HG02588 (cell line): ENCODE measurements around the gene STK38.

ENCODE experiments used
- ATAC-seq: cut with Tn5 transposase; IDR thresholded peaks from one replicate; pipeline ENCODE4 v1.9.1; 2021; ENCODE audit warnings: mild to moderate bottlenecking, moderate library complexity; ENCODE audit not compliant: unreplicated experiment

STK38 gene

DNA sequence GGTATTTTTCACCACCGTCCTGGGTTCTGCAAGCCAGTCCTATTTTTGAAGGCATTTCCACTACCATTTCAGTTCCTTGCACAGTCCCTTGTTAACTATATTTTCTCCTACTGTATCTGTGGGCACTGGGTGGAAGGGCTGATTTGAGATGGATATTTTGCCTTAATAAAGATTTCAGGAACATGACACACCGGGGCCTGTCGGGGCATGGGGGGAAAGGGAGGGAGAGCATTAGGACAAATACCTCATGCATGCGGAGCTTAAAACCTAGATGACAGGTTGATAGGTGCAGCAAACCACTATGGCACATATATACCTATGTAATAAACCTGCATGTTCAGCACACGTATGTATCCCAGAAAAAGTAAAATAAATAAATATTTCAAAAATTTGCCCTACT is 22.4 kb downstream of the STK38 start:
- no peak for ATAC-seq

DNA sequence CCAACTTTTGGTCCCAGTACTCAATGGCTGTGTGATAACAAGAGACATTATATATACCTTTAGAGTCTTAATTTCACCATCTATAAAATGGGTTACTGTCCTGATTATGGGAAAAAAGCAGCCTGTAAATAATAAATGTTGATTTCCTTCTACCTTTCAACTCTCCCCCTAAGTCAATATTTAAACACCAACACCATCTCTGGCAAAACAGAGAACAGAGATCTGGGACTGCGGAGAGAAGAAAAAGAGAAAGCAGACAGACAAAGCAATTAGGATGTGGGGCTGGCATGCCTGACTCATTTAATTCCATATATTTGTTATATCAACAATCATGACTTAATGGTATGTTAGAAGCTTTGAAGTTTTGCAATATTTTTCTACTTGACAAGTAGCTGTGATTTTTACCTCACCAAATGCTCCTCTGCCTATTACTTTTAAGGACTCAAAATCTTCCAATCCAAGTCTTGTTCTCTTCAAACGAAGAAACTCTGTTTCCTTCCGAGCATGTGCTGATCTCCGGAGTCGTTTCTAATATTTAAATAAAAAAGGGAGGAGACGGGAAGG is 23.3 kb downstream of the STK38 start:
- no peak for ATAC-seq

DNA sequence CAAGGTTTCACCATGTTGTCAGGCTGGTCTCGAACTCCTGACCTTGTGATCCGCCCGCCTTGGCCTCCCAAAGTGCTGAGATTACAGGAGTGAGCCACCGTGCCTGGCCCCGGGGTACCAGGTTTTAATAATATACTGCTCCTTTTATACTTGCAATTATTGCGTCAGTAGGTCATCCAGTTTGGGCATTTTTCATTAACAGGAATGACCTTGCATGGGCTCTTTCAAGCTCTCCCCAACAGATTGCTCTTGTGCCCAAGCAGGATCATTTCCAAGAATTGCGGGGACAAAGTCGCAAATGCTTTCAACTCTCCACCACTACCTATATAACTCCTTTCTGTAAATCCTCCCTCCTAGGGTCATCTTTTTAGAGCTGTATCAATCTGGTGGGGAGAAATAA is 23.8 kb downstream of the STK38 start:
- no peak for ATAC-seq

GRCh38 chr6:36519352-36519751 is 27.9 kb downstream of the STK38 start:
- no peak for ATAC-seq

- no peak for ATAC-seq
Measured at GRCh38 chr6:36517408-36517807, 29.9 kb downstream of the STK38 start.

DNA sequence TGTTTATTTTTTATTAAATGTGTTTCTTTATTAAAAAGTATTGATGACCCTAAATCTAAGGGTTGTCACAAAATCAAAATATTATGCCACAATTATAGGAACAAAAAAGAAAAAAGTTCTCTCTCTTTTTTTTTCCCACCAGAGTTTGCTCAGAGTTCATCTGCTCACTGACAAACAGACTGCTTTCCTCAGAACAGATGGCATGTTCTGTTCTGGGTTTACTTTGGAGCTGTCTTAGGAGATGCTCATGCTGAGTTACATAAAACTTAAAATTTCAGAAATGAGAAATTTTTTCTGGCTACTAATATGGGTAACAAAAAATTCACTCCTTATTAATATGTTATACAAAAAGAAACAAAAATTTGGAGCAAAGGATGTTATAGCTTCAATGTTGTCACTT is 30.3 kb downstream of the STK38 start:
- ATAC-seq: no peak

GRCh38 chr6:36516559-36516958 is 30.7 kb downstream of the STK38 start:
- no peak for ATAC-seq

- ATAC-seq: no peak
Measured at GRCh38 chr6:36515844-36516243, 31.4 kb downstream of the STK38 start.

DNA sequence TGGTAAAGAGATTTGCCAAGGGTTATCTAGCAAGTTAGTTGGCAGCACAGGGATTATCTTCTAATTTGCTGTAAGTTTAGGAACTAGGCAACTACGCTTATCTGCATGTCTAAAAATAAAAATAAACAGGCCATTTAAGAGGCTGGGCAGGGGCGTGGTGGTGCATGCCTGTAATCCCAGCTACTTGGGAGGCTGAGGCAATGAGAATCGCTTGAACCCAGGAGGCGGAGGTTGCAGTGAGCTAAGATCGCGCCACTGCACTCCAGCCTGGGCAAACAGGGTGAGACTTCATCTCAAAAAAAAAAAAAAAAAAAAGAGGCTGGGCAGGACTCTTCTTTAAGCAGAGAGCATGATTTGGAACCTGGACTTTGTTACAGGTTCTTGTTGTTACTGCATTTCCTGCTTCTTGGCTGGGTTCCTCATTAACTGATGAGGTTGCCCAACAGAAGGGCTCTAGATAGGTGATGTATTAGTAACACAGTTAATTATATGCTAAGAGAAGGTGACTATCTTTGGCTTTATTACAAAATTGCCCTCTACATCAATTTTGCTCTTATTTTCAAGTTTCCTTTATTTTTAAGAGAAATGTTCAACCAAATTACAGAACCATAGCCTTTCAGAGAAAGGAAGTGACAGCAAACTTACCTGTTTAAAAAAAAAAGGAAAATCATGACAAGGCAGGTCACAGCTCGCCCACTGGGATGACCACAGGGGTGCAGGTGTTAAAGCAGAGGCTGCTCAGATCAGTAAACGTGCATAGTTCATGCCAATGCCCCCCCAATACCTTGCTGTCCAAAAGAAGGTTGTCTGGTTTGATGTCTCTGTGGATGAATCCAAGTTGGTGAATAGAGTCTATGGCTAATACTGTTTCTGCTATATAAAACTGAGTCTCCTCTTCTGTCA is 32.5 kb downstream of the STK38 start:
- no peak for ATAC-seq

DNA sequence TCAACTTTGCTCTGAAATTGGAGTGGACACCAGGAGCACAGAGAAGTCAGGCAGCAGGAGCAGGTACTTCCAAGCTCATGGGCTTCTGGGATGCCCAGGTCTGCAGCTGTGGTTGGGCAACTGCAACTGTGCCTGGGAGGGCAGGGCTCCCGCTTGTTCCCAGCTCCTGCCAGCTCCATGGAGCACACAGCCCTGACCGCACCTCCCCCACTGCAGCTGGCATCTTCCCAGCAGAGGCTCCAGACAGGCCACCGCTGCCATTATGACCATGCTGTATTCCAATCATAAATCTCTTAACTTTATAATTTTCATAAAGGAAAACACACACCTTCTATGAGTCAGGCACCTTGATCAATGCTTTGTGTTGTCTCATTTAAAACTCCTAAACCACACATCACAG is 36.9 kb downstream of the STK38 start:
- no peak for ATAC-seq

DNA sequence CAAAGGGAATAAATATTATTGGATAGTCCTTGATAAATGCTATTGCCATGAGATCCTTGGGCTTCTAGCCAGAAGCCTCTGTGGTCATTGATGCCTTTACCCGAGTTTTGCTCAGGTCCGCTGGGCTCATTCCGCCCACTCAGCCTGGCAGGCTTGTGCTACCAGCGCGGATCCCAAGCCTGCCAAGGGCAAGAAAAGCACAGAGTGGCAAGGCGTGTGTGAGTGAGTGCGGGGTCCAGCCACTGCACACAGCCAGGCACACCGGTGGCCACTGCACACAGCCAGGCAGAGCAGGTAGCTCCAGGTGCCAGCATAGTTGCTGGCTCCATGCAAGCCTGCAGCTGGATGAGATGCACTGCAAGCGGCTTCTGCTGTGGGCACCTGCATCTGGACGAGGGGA is 38.7 kb downstream of the STK38 start:
- ATAC-seq: no peak

- ATAC-seq: no peak
Measured at GRCh38 chr6:36506611-36507010, 40.7 kb downstream of the STK38 start.

GRCh38 chr6:36505744-36506534 is 41.3 kb downstream of the STK38 start:
- ATAC-seq: no peak

GRCh38 chr6:36504982-36505381 is 42.3 kb downstream of the STK38 start:
- ATAC-seq: no peak

DNA sequence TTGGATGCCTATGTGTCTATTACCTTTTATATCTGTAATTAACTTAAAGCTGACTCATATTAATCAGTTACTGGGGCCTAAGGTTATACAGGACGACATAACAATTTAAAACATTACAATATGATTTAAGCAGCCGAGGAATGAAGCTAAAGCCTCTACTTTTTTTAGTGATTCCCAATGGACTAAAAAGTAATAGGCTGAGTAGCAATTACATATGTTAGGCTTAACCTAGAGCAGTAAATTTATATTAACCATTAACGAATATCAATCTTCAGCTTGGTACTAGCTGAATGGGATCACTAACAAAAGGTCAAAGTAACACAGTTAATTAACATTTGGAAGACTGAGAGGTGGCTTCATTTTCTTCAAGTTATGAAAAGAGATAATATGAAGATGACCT is 43.1 kb downstream of the STK38 start:
- no peak for ATAC-seq

- no peak for ATAC-seq
Measured at GRCh38 chr6:36501686-36502085, 45.6 kb downstream of the STK38 start.

DNA sequence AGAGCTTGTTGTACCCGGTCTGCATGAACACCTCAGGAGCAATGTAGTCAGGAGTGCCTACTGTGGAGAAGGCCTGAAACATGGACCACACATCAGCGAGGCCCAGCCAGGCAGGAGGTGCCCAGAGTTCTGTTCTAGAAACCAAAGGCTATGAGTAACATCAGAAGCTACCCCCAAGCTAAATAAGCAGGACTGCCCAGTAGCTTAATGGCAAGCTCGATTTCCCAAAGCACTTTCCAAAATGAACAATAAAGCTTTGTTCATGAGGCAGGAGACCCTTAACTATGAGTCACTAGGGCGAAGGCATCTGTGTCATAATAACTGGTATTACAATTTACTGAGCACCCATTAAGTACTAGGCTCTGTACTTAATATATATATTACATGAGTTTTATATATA is 47.4 kb downstream of the STK38 start:
- no peak for ATAC-seq

DNA sequence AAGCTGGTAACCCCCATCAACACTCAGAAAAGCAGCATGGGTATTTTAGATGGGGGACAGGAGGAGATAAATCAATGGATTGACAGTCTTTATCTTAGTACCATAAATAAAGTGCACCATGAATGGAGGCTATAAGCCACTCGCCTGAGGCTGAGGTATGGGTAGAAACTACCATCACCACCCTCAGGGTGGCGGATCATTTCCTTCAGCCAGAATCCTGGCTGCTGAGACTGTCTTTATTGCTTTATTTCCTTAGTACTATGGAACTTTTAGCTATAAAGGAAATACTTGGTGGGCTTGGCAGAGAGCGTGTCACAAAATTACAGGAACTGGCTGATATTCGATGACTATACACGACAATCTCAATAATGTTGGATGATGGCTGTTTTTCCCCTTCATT is 52.2 kb downstream of the STK38 start:
- ATAC-seq: no peak

DNA sequence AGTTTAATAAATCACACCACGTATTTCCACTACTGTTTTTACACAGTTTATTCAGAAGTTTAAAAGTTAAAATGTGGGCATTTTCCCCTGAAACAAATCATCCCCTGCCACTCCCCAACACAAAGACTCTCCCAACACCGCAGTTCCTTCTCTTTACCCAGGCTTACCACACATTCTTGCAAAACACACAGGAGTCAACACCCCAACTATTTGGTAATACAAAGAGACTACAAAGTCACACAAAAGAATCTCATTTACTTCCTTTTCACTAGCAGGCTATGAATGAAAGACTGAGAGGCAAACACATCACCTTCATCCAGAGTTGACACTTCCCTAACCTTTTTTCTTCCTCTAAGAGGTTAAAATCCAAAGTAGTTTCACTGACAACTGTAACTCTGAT is 53.4 kb downstream of the STK38 start:
- no peak for ATAC-seq

GRCh38 chr6:36493319-36493718 is 54.0 kb downstream of the STK38 start:
- ATAC-seq: no peak

DNA sequence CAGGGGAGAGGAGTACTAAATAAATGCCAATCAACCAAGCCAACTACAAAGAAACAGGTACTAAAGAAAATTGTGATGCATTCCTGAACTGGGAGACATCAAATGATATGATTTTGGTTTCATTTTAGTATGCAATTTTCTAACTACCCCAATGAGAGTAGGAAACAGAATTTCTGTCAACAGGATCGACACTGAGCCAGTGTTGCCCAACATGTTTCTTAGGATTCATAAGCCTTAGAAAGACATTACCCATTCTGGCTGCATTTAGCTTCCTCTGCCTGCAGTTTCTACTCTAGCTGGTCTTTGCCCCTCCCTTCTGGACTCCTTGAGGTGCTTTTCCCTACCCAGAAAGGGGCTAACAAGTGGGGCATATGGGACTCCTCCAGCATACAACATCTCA is 54.7 kb downstream of the STK38 start:
- ATAC-seq: no peak

- ATAC-seq: no peak
Measured at GRCh38 chr6:36492092-36492491, 55.2 kb downstream of the STK38 start.
